Panc1 (cell line): ENCODE results near the gene CLNK. TPM values are rescaled to one million over a fixed set of nuclear protein-coding genes. Genes with fewer than 3 reads are reported as not detected.
A peak's percentile ranks its signal among the peaks of the same experiment; 100 is the strongest.

Experiments used
- ATAC-seq: fragments of 200-7000 bp; cut with Tn5 transposase; 2 replicates; pipeline ENCODE4 v1.9.1; 2020; ENCODE audit warnings: mild to moderate bottlenecking, moderate library complexity
- BruUV-seq: library from RNA; stranded (reverse); fragments of 400-500 nt; replicated peaks from 2 replicates; lab custom pipeline; 2021; lab: Mats Ljungman, UMichigan
- CTCF ChIA-PET: fragments of 300-600 bp; sonication (Branson Sonifier 250); formaldehyde crosslinking; loops from one replicate; lab custom pipeline; 2022; ENCODE audit warnings: antibody characterized with exemption; lab: Charles Lee
- POLR2A ChIA-PET: fragments of 300-600 bp; sonication (Branson Sonifier 250); formaldehyde crosslinking; loops from one replicate; lab custom pipeline; 2022; ENCODE audit warnings: antibody characterized with exemption; lab: Charles Lee
- DNase-seq: peaks from one replicate; pipeline ENCODE4 v3.0.0-alpha.2; 2010; ENCODE audit warnings: low read depth, low spot score
- H3K27ac ChIP-seq: 2 replicates; pipeline ENCODE4 v1.5.1; 2011; ENCODE audit warnings: mild to moderate bottlenecking, low read length, inconsistent platforms
- H3K27me3 ChIP-seq: fragments of 200-500 bp; sonication (Bioruptor generic); 2 replicates; pipeline ENCODE4 v1.6.0; 2014; ENCODE audit warnings: low read length, inconsistent platforms; ENCODE audit not compliant: control insufficient read depth, insufficient read depth
- H3K36me3 ChIP-seq: fragments of 200-500 bp; sonication (Bioruptor generic); 2 replicates; pipeline ENCODE4 v1.5.1; 2014; ENCODE audit warnings: inconsistent platforms, mild to moderate bottlenecking, low read length, moderate library complexity; ENCODE audit not compliant: control insufficient read depth, insufficient read depth
- H3K4me1 ChIP-seq: 2 replicates; pipeline ENCODE4 v1.5.1; 2011; ENCODE audit warnings: inconsistent platforms, mild to moderate bottlenecking, low read length, moderate library complexity; ENCODE audit not compliant: control insufficient read depth, insufficient read depth
- H3K4me3 ChIP-seq, 2 experiments: 2 replicates each; pipeline ENCODE4 v1.5.1; 2011 to 2012; ENCODE audit warnings: low read depth in 2 of 2, low read length in 2 of 2, mild to moderate bottlenecking in 2 of 2, inconsistent platforms in 1 of 2, moderate library complexity in 1 of 2
- H3K9me3 ChIP-seq: fragments of 200-500 bp; sonication (Bioruptor generic); 2 replicates; pipeline ENCODE4 v1.5.1; 2014; ENCODE audit warnings: low read depth, mild to moderate bottlenecking, inconsistent platforms, low read length, moderate library complexity; ENCODE audit not compliant: control insufficient read depth, insufficient read depth
- CTCF ChIP-seq: fragments of 450-650 bp; IDR thresholded peaks from 2 replicates; pipeline ENCODE4 v1.5.1; 2017; ENCODE audit warnings: mild to moderate bottlenecking
- POLR2AphosphoS5 ChIP-seq: IDR thresholded peaks from 2 replicates; pipeline ENCODE4 v1.6.1; 2012; ENCODE audit warnings: mild to moderate bottlenecking, low read depth, low read length, moderate library complexity
- REST ChIP-seq, 2 experiments: IDR thresholded peaks; 2 replicates each; pipeline ENCODE4 v1.6.1; 2011 to 2012; ENCODE audit warnings: low read depth in 2 of 2, control low read depth in 1 of 2, low read length in 1 of 2, mild to moderate bottlenecking in 1 of 2, moderate library complexity in 1 of 2; ENCODE audit not compliant: insufficient read depth in 1 of 2
- SIN3A ChIP-seq: IDR thresholded peaks from 2 replicates; pipeline ENCODE4 v1.6.1; 2012; ENCODE audit warnings: low read depth, mild to moderate bottlenecking, low read length, moderate library complexity, borderline replicate concordance; ENCODE audit not compliant: insufficient read depth
- TCF7L2 ChIP-seq: IDR thresholded peaks from 2 replicates; pipeline ENCODE4 v1.6.1; 2011; ENCODE audit warnings: mild to moderate bottlenecking, low read depth, low read length, inconsistent platforms
- in situ Hi-C: cut with HindIII; loops from 2 replicates; pipeline ENCODE4 v1.10.0; 2016; ENCODE audit warnings: low sequenced_read_pairs, low pct_unique_long_range_greater_than_20kb
- intact Hi-C: fragments of 100-400 bp; cut with micrococcal nuclease; formaldehyde crosslinking; loops from one replicate; pipeline ENCODE4 v1.10.0; 2022; ENCODE audit not compliant: unreplicated experiment
- total RNA-seq: library from RNA; stranded (reverse); gene quantifications from one replicate; pipeline ENCODE4 v1.2.1, GENCODE V29; 2021; ENCODE audit not compliant: unreplicated experiment

CLNK gene
- total RNA-seq, 1 experiment from 2014 or later, result not detected

GRCh38 chr4:10527438-10527837 is 157.1 kb downstream of the CLNK start:
- Histone ChIP-seq H3K36me3 (no peaks in the 10 kb centered on the region), H3K27ac (no peak overlapping the region), H3K27me3 (no peaks in the 10 kb centered on the region), H3K4me3 (no peak overlapping the region), H3K9me3 (no peaks in the 10 kb centered on the region), H3K4me1 (no peaks in the 10 kb centered on the region)
- in situ Hi-C loops, result no loop called here
- ATAC-seq, result no peak
- BruUV-seq, result no TSS peak
- intact Hi-C loops, result no loop called here
- CTCF ChIA-PET, result no interaction called here
- no peak for DNase-seq
- POLR2A ChIA-PET, result no interaction called here
- TF ChIP-seq SIN3A, result no peak
- no peak for TF ChIP-seq TCF7L2
- no peak for TF ChIP-seq REST (IDR thresholded peaks at IDR 0.05; ENCODE audit: insufficient read depth in 1 of 2, low read depth in 2 of 2, low read length in 1 of 2)

- Histone ChIP-seq H3K27ac (no peak overlapping the region), H3K36me3 (no peaks in the 10 kb centered on the region), H3K4me1 (no peaks in the 10 kb centered on the region), H3K4me3 (no peak overlapping the region), H3K9me3 (no peaks in the 10 kb centered on the region), H3K27me3 (no peaks in the 10 kb centered on the region)
- intact Hi-C loops, result no loop called here
- CTCF ChIA-PET, result no interaction called here
- BruUV-seq, result no TSS peak
- POLR2A ChIA-PET, result no interaction called here
- in situ Hi-C loops, result no loop called here
- ATAC-seq (no peak), DNase-seq (no peak)
- TF ChIP-seq CTCF (peak; percentile 31), TCF7L2 (no peak)
Measured at GRCh38 chr4:10526429-10527222, 157.9 kb downstream of the CLNK start.

- intact Hi-C loops (no loop called here), in situ Hi-C loops (no loop called here)
- Histone ChIP-seq H3K9me3 (no peaks in the 10 kb centered on the region), H3K27me3 (no peaks in the 10 kb centered on the region), H3K4me1 (no peaks in the 10 kb centered on the region), H3K27ac (no peak overlapping the region), H3K36me3 (no peaks in the 10 kb centered on the region), H3K4me3 (no peak overlapping the region)
- TF ChIP-seq REST (IDR thresholded peaks at IDR 0.05; ENCODE audit: insufficient read depth in 1 of 2, low read depth in 2 of 2, low read length in 1 of 2), result no peak
- no peak for TF ChIP-seq SIN3A
- no peak for TF ChIP-seq CTCF
- TF ChIP-seq POLR2AphosphoS5, result no peak
- TF ChIP-seq TCF7L2, result no peak
- ChIA-PET CTCF (no interaction called here), POLR2A (no interaction called here)
- ATAC-seq, result no peak
- no TSS peak for BruUV-seq
- no peak for DNase-seq
Measured at GRCh38 chr4:10524196-10524833, 160.3 kb downstream of the CLNK start.
